Measurements from ENCODE around the gene NHEJ1.

The NHEJ1 gene

GRCh38 chr2:219172231-219173154 lies 11.9 kb upstream of the NHEJ1 start:
- Histone ChIP-seq H3K4me3 (ENCODE audit: low read length) (no peak overlapping the region), H3K27me3 (replicated peaks; ENCODE audit: insufficient read depth, low read length) (no peaks in the 10 kb centered on the region), H3K36me3 (replicated peaks; ENCODE audit: insufficient read depth, low read length) (peaks cover 3% of the 10 kb centered on the region; the same call in 1 of the 2 replicates), H2AFZ (ENCODE audit: low read length) (no peak overlapping the region), H3K9ac (ENCODE audit: low read length) (no peak overlapping the region), H3K79me2 (ENCODE audit: low read length) (peaks cover 30% of the 10 kb centered on the region), H3K9me2 (replicated peaks; ENCODE audit: insufficient read depth, low read length) (no peaks in the 10 kb centered on the region), H3K9me3 (replicated peaks; ENCODE audit: insufficient read depth, low read length) (no peaks in the 10 kb centered on the region), H3K4me2 (ENCODE audit: low read depth, low read length) (no peak overlapping the region), H4K20me1 (ENCODE audit: insufficient read depth, low read length) (no peaks in the 10 kb centered on the region), H3K27ac (ENCODE audit: low read length) (no peak overlapping the region), H3F3A (ENCODE audit: insufficient read depth, low read length) (peaks cover 18% of the 10 kb centered on the region), H3K4me1 (ENCODE audit: low read length) (0 out of 2 replicates have a peak, but pooled peaks cover 6% of the 10 kb centered on the region)
- TF ChIP-seq EZH2phosphoT487 (IDR thresholded peaks at IDR 0.05; ENCODE audit: low read length) (no peak), CTCF (IDR thresholded peaks at IDR 0.05; ENCODE audit: low read length) (no peak), EZH2 (optimal IDR thresholded peaks at IDR 0.05; ENCODE audit: low read depth, low read length) (no peak)
- DNase-seq, result no peak

- no peak overlapping the region for H3K27ac ChIP-seq (ENCODE audit: low read length)
Measured at GRCh38 chr2:219171231-219171651, 10.6 kb upstream of the NHEJ1 start.

GRCh38 chr2:219169930-219170654 lies 9.5 kb upstream of the NHEJ1 start, which contains the start of gene SLC23A3:
Gene SLC23A3 (minus strand): TSS chr2:219170029. CDS start chr2:219169984, 45 bp downstream.
- Histone ChIP-seq H3K4me3 (ENCODE audit: low read length) (no peak within 1 kb of the TSS), H4K20me1 (ENCODE audit: insufficient read depth, low read length) (no peaks in the 10 kb centered on the region), H3K27me3 (replicated peaks; ENCODE audit: insufficient read depth, low read length) (no peaks in the 10 kb centered on the region), H3K9me3 (replicated peaks; ENCODE audit: insufficient read depth, low read length) (no peaks in the 10 kb centered on the region), H3K9ac (ENCODE audit: low read length) (no peak within 1 kb of the TSS), H3K9me2 (replicated peaks; ENCODE audit: insufficient read depth, low read length) (no peaks in the 10 kb centered on the region), H3K79me2 (ENCODE audit: low read length) (peaks cover 15% of the 10 kb centered on the region), H3K27ac (ENCODE audit: low read length) (no peak within 1 kb of the TSS), H3K4me1 (ENCODE audit: low read length) (no peaks in the 10 kb centered on the region), H3F3A (ENCODE audit: insufficient read depth, low read length) (no peaks in the 10 kb centered on the region), H2AFZ (ENCODE audit: low read length) (no peak within 1 kb of the TSS), H3K36me3 (replicated peaks; ENCODE audit: insufficient read depth, low read length) (peaks cover 3% of the 10 kb centered on the region; the same call in 1 of the 2 replicates), H3K4me2 (ENCODE audit: low read depth, low read length) (no peak within 1 kb of the TSS)
- DNase-seq, result no peak
- TF ChIP-seq EZH2 (optimal IDR thresholded peaks at IDR 0.05; ENCODE audit: low read depth, low read length) (no peak), CTCF (IDR thresholded peaks at IDR 0.05; ENCODE audit: low read length) (no peak), EZH2phosphoT487 (IDR thresholded peaks at IDR 0.05; ENCODE audit: low read length) (no peak)

More at GRCh38 chr2:219171231-219171651, 10.6 kb upstream of the NHEJ1 start:
- Histone ChIP-seq H3K4me2 (ENCODE audit: low read depth, low read length) (no peak overlapping the region), H3K79me2 (ENCODE audit: low read length) (peaks cover 25% of the 10 kb centered on the region), H3F3A (ENCODE audit: insufficient read depth, low read length) (peaks cover 5% of the 10 kb centered on the region), H3K9me3 (replicated peaks; ENCODE audit: insufficient read depth, low read length) (no peaks in the 10 kb centered on the region), H3K27me3 (replicated peaks; ENCODE audit: insufficient read depth, low read length) (no peaks in the 10 kb centered on the region), H3K9me2 (replicated peaks; ENCODE audit: insufficient read depth, low read length) (no peaks in the 10 kb centered on the region), H3K9ac (ENCODE audit: low read length) (no peak overlapping the region), H3K36me3 (replicated peaks; ENCODE audit: insufficient read depth, low read length) (peaks cover 3% of the 10 kb centered on the region; the same call in 1 of the 2 replicates), H4K20me1 (ENCODE audit: insufficient read depth, low read length) (no peaks in the 10 kb centered on the region), H3K4me3 (ENCODE audit: low read length) (no peak overlapping the region), H2AFZ (ENCODE audit: low read length) (no peak overlapping the region), H3K4me1 (ENCODE audit: low read length) (0 out of 2 replicates have a peak, but pooled peaks cover 6% of the 10 kb centered on the region)
- TF ChIP-seq EZH2 (optimal IDR thresholded peaks at IDR 0.05; ENCODE audit: low read depth, low read length) (no peak), CTCF (IDR thresholded peaks at IDR 0.05; ENCODE audit: low read length) (peak; percentile 69)
- peak; percentile 46 for DNase-seq
